Measurements from ENCODE around the gene EXOC4. TPM values are rescaled to one million over a fixed set of nuclear protein-coding genes. Genes with fewer than 3 reads are reported as not detected.
"Not testable (repeated sequence)": the region's sequence is repeated elsewhere in the genome, so short reads cannot be mapped to it uniquely, and the experiment has no call there.

The EXOC4 gene
- total RNA-seq, 1 donor from 2014 or later, result 66.2 TPM

- no peak for DNase-seq (ENCODE audit: extremely low read depth, low read depth, low spot score)
Observed at GRCh38 chr7:134075799-134076198, 822.9 kb downstream of the EXOC4 start.

GRCh38 chr7:134077560-134077959, 824.7 kb downstream of the EXOC4 start:
- not testable (repeated sequence) for DNase-seq (ENCODE audit: extremely low read depth, low read depth, low spot score)

- DNase-seq (ENCODE audit: extremely low read depth, low read depth, low spot score), result no peak
Observed at GRCh38 chr7:134078991-134079390, 826.1 kb downstream of the EXOC4 start.

GRCh38 chr7:134081695-134082094, 828.8 kb downstream of the EXOC4 start:
- DNase-seq (ENCODE audit: extremely low read depth, low read depth, low spot score), result no peak

- no peak for DNase-seq (ENCODE audit: extremely low read depth, low read depth, low spot score)
Observed at GRCh38 chr7:134083766-134084487, 831.0 kb downstream of the EXOC4 start.

GRCh38 chr7:134084488-134085144, 831.7 kb downstream of the EXOC4 start:
- no peak for DNase-seq (ENCODE audit: extremely low read depth, low read depth, low spot score)

GRCh38 chr7:134085311-134085710, 832.4 kb downstream of the EXOC4 start:
- DNase-seq (ENCODE audit: extremely low read depth, low read depth, low spot score), result no peak

- no peak for DNase-seq (ENCODE audit: extremely low read depth, low read depth, low spot score)
Observed at GRCh38 chr7:134086998-134087735, 834.3 kb downstream of the EXOC4 start.

GRCh38 chr7:134088199-134088598, 835.3 kb downstream of the EXOC4 start:
- DNase-seq (ENCODE audit: extremely low read depth, low read depth, low spot score), result no peak

- no peak for DNase-seq (ENCODE audit: extremely low read depth, low read depth, low spot score)
Observed at GRCh38 chr7:134089446-134089845, 836.6 kb downstream of the EXOC4 start.

- DNase-seq (ENCODE audit: extremely low read depth, low read depth, low spot score), result no peak
Observed at GRCh38 chr7:134098072-134098471, 845.2 kb downstream of the EXOC4 start.

GRCh38 chr7:134101716-134102115, 848.8 kb downstream of the EXOC4 start:
- DNase-seq (ENCODE audit: extremely low read depth, low read depth, low spot score), result no peak

GRCh38 chr7:134104166-134104565, 851.3 kb downstream of the EXOC4 start:
- no peak for DNase-seq (ENCODE audit: extremely low read depth, low read depth, low spot score)

GRCh38 chr7:134105841-134106240, 853.0 kb downstream of the EXOC4 start:
- no peak for DNase-seq (ENCODE audit: extremely low read depth, low read depth, low spot score)

- no peak for DNase-seq (ENCODE audit: extremely low read depth, low read depth, low spot score)
Observed at GRCh38 chr7:134108802-134109201, 855.9 kb downstream of the EXOC4 start.

GRCh38 chr7:134113655-134114054, 860.8 kb downstream of the EXOC4 start:
- no peak for DNase-seq (ENCODE audit: extremely low read depth, low read depth, low spot score)

GRCh38 chr7:134114992-134115391, 862.1 kb downstream of the EXOC4 start:
- DNase-seq (ENCODE audit: extremely low read depth, low read depth, low spot score), result no peak

Other genes with a start within 250 kb of the EXOC4 start
- gene CHCHD3, start 171.0 kb upstream of the EXOC4 start, total RNA-seq, result 41.1 and 42.5 TPM in 2 replicates